ENCODE measurements around the gene USP47.

GRCh38 chr11:11847082-11847481 lies 5.3 kb downstream of the USP47 start:
- no peak for TF ChIP-seq CTCF (IDR thresholded peaks at IDR 0.05)
- no peak for TF ChIP-seq POLR2A (IDR thresholded peaks at IDR 0.05)

All from esophagus squamous epithelium (tissue), 4 donors.